ENCODE measurements around the gene SYT12. TPM values are rescaled to one million over a fixed set of nuclear protein-coding genes. Genes with fewer than 3 reads are reported as not detected.

Gene SYT12
- total RNA-seq, 1 experiment from 2014 or later: 4.6 TPM

- no peak for TF ChIP-seq ZBTB21 (CRISPR knock-in tag; IDR thresholded peaks at IDR 0.05; ENCODE audit: borderline replicate concordance)
- no peak for TF ChIP-seq ZNF121 (CRISPR knock-in tag; IDR thresholded peaks at IDR 0.05)
- no peak for TF ChIP-seq E2F5 (CRISPR knock-in tag; IDR thresholded peaks at IDR 0.05)
- no peak for TF ChIP-seq EMX1 (CRISPR knock-in tag; IDR thresholded peaks at IDR 0.05)
These were observed 15.8 kb upstream of the SYT12 start (continued) for GRCh38 chr11:67007126-67007525.

GRCh38 chr11:67010296-67010905 lies 12.5 kb upstream of the SYT12 start:
- DNase-seq (ENCODE audit: low spot score) (no peak), ATAC-seq (no peak)
- ChIA-PET POLR2A (interaction anchor here (0.6 kb wide), 1 partner anchor 157 kb away, joined by 3 read pairs; no protein-coding TSS in a partner anchor), CTCF (interaction anchor here (0.8 to 3.8 kb wide), 2 partner anchors 11 to 37 kb away, joined by 3 to 22 read pairs; partner anchors contain the start of gene SYT12)
- no peaks in the 10 kb centered on the region for H3K27me3 Mint-ChIP-seq (ENCODE audit: low read depth)
- peaks cover 17% of the 10 kb centered on the region for H3K4me1 Mint-ChIP-seq
- no peak overlapping the region for H3K4me3 Mint-ChIP-seq
- peaks cover 5% of the 10 kb centered on the region for H3K36me3 Mint-ChIP-seq
- no peak for TF ChIP-seq ARID4B (CRISPR knock-in tag; IDR thresholded peaks at IDR 0.05; ENCODE audit: borderline replicate concordance)
- H3K9me3 Mint-ChIP-seq: peaks cover 5% of the 10 kb centered on the region; the same call in 1 of the 2 replicates
- no peak overlapping the region for H3K27ac Mint-ChIP-seq

- no peak for ATAC-seq
- ChIA-PET POLR2A (no interaction called here), CTCF (interaction anchor here (0.6 to 1.3 kb wide), 2 partner anchors 8 to 249 kb away, joined by 5 to 6 read pairs; no protein-coding TSS in a partner anchor)
- Mint-ChIP-seq H3K4me1 (peaks cover 10% of the 10 kb centered on the region), H3K27ac (no peak overlapping the region), H3K36me3 (peaks cover 5% of the 10 kb centered on the region), H3K27me3 (ENCODE audit: low read depth) (no peaks in the 10 kb centered on the region; the same call in none of the 2 replicates), H3K9me3 (no peaks in the 10 kb centered on the region), H3K4me3 (no peak overlapping the region)
- no peak for DNase-seq (ENCODE audit: low spot score)
- TF ChIP-seq USF1 (CRISPR knock-in tag; IDR thresholded peaks at IDR 0.05): no peak
- no peak for TF ChIP-seq E2F5 (CRISPR knock-in tag; IDR thresholded peaks at IDR 0.05)
- no peak for TF ChIP-seq OVOL2 (CRISPR knock-in tag; IDR thresholded peaks at IDR 0.05; ENCODE audit: borderline replicate concordance)
- no peak for TF ChIP-seq ARID4B (CRISPR knock-in tag; IDR thresholded peaks at IDR 0.05; ENCODE audit: borderline replicate concordance)
- no peak for TF ChIP-seq ZNF671 (CRISPR knock-in tag; IDR thresholded peaks at IDR 0.05)
These were observed 9.4 kb upstream of the SYT12 start for GRCh38 chr11:67013511-67014045.

All from WTC11 (cell line).